OCI-LY7 (cell line): ENCODE data around the gene CFAP99.

Source experiments
- EZH2phosphoT487 ChIP-seq: fragments of 200-600 bp; sonication (generic); IDR thresholded peaks from 2 replicates; pipeline ENCODE4 v1.6.1; 2018; ENCODE audit warnings: low read depth, borderline replicate concordance, mild to moderate bottlenecking, mixed run types, antibody characterized with exemption, low read length, moderate library complexity, mixed read lengths
- TF ChIP-seq, protein P1 (sequence below): fragments of 200-600 bp; sonication (generic); conservative IDR thresholded peaks from 2 replicates; pipeline ENCODE4 v1.5.1; 2014; ENCODE audit warnings: mild to moderate bottlenecking, antibody characterized with exemption, low read length, moderate library complexity, mixed read lengths

DNA sequence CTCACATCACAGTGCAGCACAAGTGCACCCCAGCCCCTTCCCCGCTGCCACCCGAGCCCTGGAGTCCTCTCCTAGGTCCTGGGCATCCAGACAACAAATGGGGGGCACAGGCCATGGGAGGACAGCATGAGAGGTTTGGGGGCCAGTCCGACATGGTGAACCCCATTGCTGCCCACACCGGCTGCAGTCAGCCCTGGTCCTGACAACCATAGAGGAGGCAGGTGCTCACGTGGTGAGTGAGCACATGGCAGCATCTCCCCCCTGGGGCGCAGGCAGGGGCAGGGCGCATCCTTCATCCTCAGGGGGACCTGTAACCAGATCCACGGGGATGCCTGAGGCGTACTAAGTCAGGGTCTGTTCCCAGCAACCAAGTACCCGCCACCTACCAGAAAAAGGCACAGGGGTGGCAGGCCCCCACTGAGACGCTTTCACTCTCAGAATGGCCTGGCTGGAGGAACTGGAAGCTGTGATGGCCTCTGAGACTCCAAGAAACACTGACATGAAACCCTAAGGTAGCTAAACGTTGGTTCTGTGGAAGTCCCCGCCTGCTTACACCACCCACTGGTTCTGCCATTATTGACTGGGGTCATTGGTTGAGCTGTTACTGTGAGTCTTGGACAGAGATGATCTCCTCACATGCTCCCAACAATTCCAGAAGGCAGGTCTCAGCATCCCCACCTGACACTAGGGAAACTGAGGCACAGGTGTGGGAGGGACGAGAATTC is 6.8 kb upstream of the CFAP99 start:
- TF ChIP-seq, protein P1, sequence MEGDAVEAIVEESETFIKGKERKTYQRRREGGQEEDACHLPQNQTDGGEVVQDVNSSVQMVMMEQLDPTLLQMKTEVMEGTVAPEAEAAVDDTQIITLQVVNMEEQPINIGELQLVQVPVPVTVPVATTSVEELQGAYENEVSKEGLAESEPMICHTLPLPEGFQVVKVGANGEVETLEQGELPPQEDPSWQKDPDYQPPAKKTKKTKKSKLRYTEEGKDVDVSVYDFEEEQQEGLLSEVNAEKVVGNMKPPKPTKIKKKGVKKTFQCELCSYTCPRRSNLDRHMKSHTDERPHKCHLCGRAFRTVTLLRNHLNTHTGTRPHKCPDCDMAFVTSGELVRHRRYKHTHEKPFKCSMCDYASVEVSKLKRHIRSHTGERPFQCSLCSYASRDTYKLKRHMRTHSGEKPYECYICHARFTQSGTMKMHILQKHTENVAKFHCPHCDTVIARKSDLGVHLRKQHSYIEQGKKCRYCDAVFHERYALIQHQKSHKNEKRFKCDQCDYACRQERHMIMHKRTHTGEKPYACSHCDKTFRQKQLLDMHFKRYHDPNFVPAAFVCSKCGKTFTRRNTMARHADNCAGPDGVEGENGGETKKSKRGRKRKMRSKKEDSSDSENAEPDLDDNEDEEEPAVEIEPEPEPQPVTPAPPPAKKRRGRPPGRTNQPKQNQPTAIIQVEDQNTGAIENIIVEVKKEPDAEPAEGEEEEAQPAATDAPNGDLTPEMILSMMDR = no peak
- no peak for TF ChIP-seq EZH2phosphoT487
